BE2C (cell line): ENCODE measurements around the gene UBL3.

ENCODE experiments used
- DNase-seq: peaks from one replicate; pipeline ENCODE4 v3.0.0-alpha.2; 2020
- H3K27me3 ChIP-seq: fragments of 250-450 bp; sonication (Bioruptor Pico); 2 replicates; pipeline ENCODE4 v1.5.1; 2020; ENCODE audit warnings: mild to moderate bottlenecking
- H3K36me3 ChIP-seq: fragments of 250-450 bp; sonication (Bioruptor Pico); 2 replicates; pipeline ENCODE4 v1.5.1; 2020; ENCODE audit warnings: mild to moderate bottlenecking
- H3K4me1 ChIP-seq: fragments of 250-450 bp; sonication (Bioruptor Pico); 2 replicates; pipeline ENCODE4 v1.5.1; 2020
- H3K4me3 ChIP-seq: 2 replicates; pipeline ENCODE4 v1.5.1; 2011; ENCODE audit warnings: low read depth, low read length
- H3K9me3 ChIP-seq: fragments of 250-450 bp; sonication (Bioruptor Pico); 2 replicates; pipeline ENCODE4 v1.5.1; 2020
- TF ChIP-seq, protein P1 (sequence below): IDR thresholded peaks from 2 replicates; pipeline ENCODE4 v1.5.1; 2012; ENCODE audit warnings: mild to moderate bottlenecking, low read depth, low read length

UBL3 gene

DNA sequence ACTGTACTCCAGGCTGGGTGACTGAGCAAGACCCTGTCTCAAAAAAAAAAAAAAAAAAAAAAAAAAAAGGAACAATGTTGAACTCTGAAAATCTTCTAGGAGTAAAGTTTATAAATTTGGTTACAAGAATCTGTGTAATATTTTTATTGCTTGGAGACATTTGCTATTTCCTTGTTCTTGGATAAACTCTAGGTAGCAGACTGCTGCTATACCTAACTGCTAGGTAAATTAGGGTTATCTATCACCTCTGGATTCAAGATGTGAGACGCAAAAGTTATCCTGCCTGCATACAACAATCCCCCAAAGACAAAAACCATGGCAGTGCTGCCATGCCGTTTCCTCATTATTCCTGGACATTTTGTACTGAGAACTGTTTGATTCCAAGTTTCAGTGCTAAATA, 33.7 kb downstream of the UBL3 start:
- H3K9me3 ChIP-seq = no peaks in the 10 kb centered on the region
- TF ChIP-seq, protein P1, sequence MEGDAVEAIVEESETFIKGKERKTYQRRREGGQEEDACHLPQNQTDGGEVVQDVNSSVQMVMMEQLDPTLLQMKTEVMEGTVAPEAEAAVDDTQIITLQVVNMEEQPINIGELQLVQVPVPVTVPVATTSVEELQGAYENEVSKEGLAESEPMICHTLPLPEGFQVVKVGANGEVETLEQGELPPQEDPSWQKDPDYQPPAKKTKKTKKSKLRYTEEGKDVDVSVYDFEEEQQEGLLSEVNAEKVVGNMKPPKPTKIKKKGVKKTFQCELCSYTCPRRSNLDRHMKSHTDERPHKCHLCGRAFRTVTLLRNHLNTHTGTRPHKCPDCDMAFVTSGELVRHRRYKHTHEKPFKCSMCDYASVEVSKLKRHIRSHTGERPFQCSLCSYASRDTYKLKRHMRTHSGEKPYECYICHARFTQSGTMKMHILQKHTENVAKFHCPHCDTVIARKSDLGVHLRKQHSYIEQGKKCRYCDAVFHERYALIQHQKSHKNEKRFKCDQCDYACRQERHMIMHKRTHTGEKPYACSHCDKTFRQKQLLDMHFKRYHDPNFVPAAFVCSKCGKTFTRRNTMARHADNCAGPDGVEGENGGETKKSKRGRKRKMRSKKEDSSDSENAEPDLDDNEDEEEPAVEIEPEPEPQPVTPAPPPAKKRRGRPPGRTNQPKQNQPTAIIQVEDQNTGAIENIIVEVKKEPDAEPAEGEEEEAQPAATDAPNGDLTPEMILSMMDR = no peak
- DNase-seq = no peak
- peaks cover 3% of the 10 kb centered on the region for H3K4me1 ChIP-seq
- H3K36me3 ChIP-seq = no peaks in the 10 kb centered on the region
- H3K4me3 ChIP-seq = no peak overlapping the region
- no peaks in the 10 kb centered on the region for H3K27me3 ChIP-seq

- DNase-seq = no peak
- H3K27me3 ChIP-seq = no peaks in the 10 kb centered on the region
- H3K36me3 ChIP-seq = no peaks in the 10 kb centered on the region
- H3K4me1 ChIP-seq = peaks cover 3% of the 10 kb centered on the region
- no peaks in the 10 kb centered on the region for H3K9me3 ChIP-seq
- H3K4me3 ChIP-seq = no peak overlapping the region
- TF ChIP-seq, protein P1 = no peak
These were observed 35.1 kb downstream of the UBL3 start for GRCh38 chr13:29815336-29815735.

DNA sequence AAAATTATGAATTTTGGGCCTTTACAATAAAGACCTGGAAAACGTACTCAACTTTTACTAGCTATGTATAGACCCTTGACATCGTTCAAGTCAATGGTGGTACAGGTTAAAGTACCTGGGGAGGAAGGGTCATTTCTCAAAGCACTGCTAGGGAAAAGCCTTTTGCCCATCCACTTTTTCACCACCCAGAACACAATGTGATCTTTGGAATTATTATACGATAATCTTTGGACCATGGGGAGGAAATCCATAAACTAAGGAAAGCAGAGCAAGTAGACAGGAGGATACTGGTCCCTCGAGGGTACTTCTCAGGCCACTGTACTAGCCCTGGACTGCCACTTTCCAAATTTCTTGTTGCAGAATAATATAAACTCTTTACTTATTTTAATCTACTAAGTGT, 39.5 kb downstream of the UBL3 start:
- Histone ChIP-seq H3K36me3 (no peaks in the 10 kb centered on the region), H3K27me3 (no peaks in the 10 kb centered on the region), H3K4me3 (no peak overlapping the region), H3K9me3 (no peaks in the 10 kb centered on the region), H3K4me1 (peaks cover 5% of the 10 kb centered on the region)
- no peak for DNase-seq
- TF ChIP-seq, protein P1 = no peak

GRCh38 chr13:29810145-29810742, 40.2 kb downstream of the UBL3 start:
- H3K4me1 ChIP-seq = peaks cover 5% of the 10 kb centered on the region

GRCh38 chr13:29808264-29808663, 42.2 kb downstream of the UBL3 start:
- Histone ChIP-seq H3K4me1 (peaks cover 5% of the 10 kb centered on the region), H3K27me3 (no peaks in the 10 kb centered on the region), H3K4me3 (no peak overlapping the region), H3K9me3 (no peaks in the 10 kb centered on the region), H3K36me3 (no peaks in the 10 kb centered on the region)
- no peak for DNase-seq
- TF ChIP-seq, protein P1 = no peak

More at GRCh38 chr13:29810145-29810742, 40.2 kb downstream of the UBL3 start:
- no peaks in the 10 kb centered on the region for H3K27me3 ChIP-seq
- no peaks in the 10 kb centered on the region for H3K9me3 ChIP-seq
- TF ChIP-seq, protein P1 = no peak
- no peak for DNase-seq
- no peak overlapping the region for H3K4me3 ChIP-seq
- H3K36me3 ChIP-seq = no peaks in the 10 kb centered on the region

- TF ChIP-seq, protein P1 = no peak
- no peaks in the 10 kb centered on the region for H3K9me3 ChIP-seq
- no peak overlapping the region for H3K4me3 ChIP-seq
- no peak for DNase-seq
- H3K4me1 ChIP-seq = peaks cover 5% of the 10 kb centered on the region
- no peaks in the 10 kb centered on the region for H3K27me3 ChIP-seq
- H3K36me3 ChIP-seq = no peaks in the 10 kb centered on the region
These were observed 44.1 kb downstream of the UBL3 start for GRCh38 chr13:29805994-29806979.
